Measurements from ENCODE around the gene NDUFB3.

DNA sequence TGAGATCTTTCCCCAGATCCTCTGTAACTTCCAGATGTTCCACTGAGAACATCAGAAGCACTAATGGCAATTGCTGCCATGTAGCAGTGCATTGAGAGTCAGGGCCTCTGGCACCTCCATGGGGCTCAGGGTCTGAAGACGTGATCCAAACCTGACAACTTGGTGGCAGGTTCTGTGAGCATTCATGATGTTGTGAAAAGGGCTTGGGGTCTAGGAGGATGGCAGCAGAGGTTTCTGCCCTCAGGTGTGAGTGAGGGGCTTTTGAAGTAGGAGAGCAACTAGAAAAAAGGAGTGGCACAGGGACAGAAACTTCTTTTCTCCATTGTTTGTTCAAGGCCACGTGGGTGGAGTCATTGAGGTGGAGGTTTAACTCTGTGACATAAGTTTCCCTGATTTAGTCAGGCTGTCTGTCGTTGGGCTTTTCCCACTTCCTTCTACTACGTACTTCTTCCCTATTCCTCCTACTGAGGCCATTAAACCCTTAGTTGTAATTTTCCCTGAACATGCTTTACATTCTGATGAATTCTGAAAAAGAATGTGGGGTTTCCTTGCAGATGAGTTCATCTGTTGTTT, 57.2 kb downstream of the NDUFB3 start:
- TF ChIP-seq, protein P1, sequence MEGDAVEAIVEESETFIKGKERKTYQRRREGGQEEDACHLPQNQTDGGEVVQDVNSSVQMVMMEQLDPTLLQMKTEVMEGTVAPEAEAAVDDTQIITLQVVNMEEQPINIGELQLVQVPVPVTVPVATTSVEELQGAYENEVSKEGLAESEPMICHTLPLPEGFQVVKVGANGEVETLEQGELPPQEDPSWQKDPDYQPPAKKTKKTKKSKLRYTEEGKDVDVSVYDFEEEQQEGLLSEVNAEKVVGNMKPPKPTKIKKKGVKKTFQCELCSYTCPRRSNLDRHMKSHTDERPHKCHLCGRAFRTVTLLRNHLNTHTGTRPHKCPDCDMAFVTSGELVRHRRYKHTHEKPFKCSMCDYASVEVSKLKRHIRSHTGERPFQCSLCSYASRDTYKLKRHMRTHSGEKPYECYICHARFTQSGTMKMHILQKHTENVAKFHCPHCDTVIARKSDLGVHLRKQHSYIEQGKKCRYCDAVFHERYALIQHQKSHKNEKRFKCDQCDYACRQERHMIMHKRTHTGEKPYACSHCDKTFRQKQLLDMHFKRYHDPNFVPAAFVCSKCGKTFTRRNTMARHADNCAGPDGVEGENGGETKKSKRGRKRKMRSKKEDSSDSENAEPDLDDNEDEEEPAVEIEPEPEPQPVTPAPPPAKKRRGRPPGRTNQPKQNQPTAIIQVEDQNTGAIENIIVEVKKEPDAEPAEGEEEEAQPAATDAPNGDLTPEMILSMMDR (IDR thresholded peaks at IDR 0.05) = no peak
- no peak for TF ChIP-seq ZFX (IDR thresholded peaks at IDR 0.05; ENCODE audit: borderline replicate concordance)
